Mesenchymal stem cell (in vitro differentiated cells and primary cell): ENCODE data around the gene RNF130. TPM values are rescaled to one million over a fixed set of nuclear protein-coding genes. Genes with fewer than 3 reads are reported as not detected.
A peak's percentile ranks its signal among the peaks of the same experiment; 100 is the strongest.

ENCODE experiments used
- DNase-seq: peaks from one replicate; pipeline ENCODE4 v3.0.0-alpha.2; 2013
- H2AFZ ChIP-seq: one replicate; pipeline ENCODE4 v1.6.1; 2013; ENCODE audit warnings: low read depth, mild to moderate bottlenecking, control low read depth, inconsistent platforms, low read length, moderate library complexity
- H2AK5ac ChIP-seq: 2 replicates; pipeline ENCODE4 v1.6.1; 2013; ENCODE audit warnings: low read length, moderate library complexity, mild to moderate bottlenecking, inconsistent platforms; ENCODE audit not compliant: severe bottlenecking
- H2BK120ac ChIP-seq: one replicate; pipeline ENCODE4 v1.6.1; 2013; ENCODE audit warnings: low read depth, mild to moderate bottlenecking, inconsistent platforms, low read length, moderate library complexity
- H2BK12ac ChIP-seq, 2 experiments: one replicate each; pipeline ENCODE4 v1.6.1; 2013; ENCODE audit warnings: inconsistent platforms in 2 of 2, low read length in 2 of 2, mild to moderate bottlenecking in 2 of 2, moderate library complexity in 2 of 2, control low read depth in 1 of 2
- H2BK15ac ChIP-seq: one replicate; pipeline ENCODE4 v1.6.1; 2013; ENCODE audit warnings: mild to moderate bottlenecking, low read depth, inconsistent platforms; ENCODE audit not compliant: poor library complexity, severe bottlenecking
- H2BK5ac ChIP-seq: 2 replicates; pipeline ENCODE4 v1.6.1; 2013; ENCODE audit warnings: low read depth, mild to moderate bottlenecking, low read length, control low read depth, inconsistent platforms; ENCODE audit not compliant: poor library complexity, severe bottlenecking
- H3K14ac ChIP-seq, 2 experiments: one replicate each; pipeline ENCODE4 v1.6.1; 2013; ENCODE audit warnings: inconsistent platforms in 2 of 2, low read length in 2 of 2, control low read depth in 1 of 2, mild to moderate bottlenecking in 1 of 2, moderate library complexity in 1 of 2
- H3K18ac ChIP-seq, 2 experiments: one replicate each; pipeline ENCODE4 v1.6.1; 2013; ENCODE audit warnings: inconsistent platforms in 2 of 2, low read length in 2 of 2, control low read depth in 1 of 2, low read depth in 1 of 2, mild to moderate bottlenecking in 1 of 2
- H3K23ac ChIP-seq, 2 experiments: one replicate each; pipeline ENCODE4 v1.6.1; 2013; ENCODE audit warnings: inconsistent platforms in 2 of 2, low read length in 2 of 2, mild to moderate bottlenecking in 2 of 2, moderate library complexity in 2 of 2, control low read depth in 1 of 2
- H3K27ac ChIP-seq: 2 replicates; pipeline ENCODE4 v1.5.1; 2013; ENCODE audit warnings: mild to moderate bottlenecking, moderate library complexity, low read length, control low read depth, inconsistent platforms; ENCODE audit not compliant: poor library complexity, severe bottlenecking
- H3K27me3 ChIP-seq, 2 experiments: 2 replicates each; pipeline versions ENCODE4 v1.6.1 to v1.7.0; 2013; ENCODE audit warnings: low read length in 2 of 2, mild to moderate bottlenecking in 2 of 2, moderate library complexity in 2 of 2, control low read depth in 1 of 2, inconsistent platforms in 1 of 2; ENCODE audit not compliant: control insufficient read depth in 1 of 2, insufficient read depth in 1 of 2
- H3K36me3 ChIP-seq, 2 experiments: 2 replicates each; pipeline versions ENCODE4 v1.6.1 to v1.7.0; 2013; ENCODE audit warnings: low read length in 2 of 2, control low read depth in 1 of 2, inconsistent platforms in 1 of 2, low read depth in 1 of 2, mild to moderate bottlenecking in 1 of 2; ENCODE audit not compliant: insufficient read depth in 2 of 2, control insufficient read depth in 1 of 2
- H3K4ac ChIP-seq, 2 experiments: one replicate each; pipeline ENCODE4 v1.6.1; 2013; ENCODE audit warnings: inconsistent platforms in 2 of 2, low read length in 2 of 2, mild to moderate bottlenecking in 2 of 2, moderate library complexity in 2 of 2, control low read depth in 1 of 2, low read depth in 1 of 2
- H3K4me1 ChIP-seq: 2 replicates; pipeline ENCODE4 v1.6.1; 2013; ENCODE audit warnings: low read depth, low read length, control low read depth; ENCODE audit not compliant: control insufficient read depth, insufficient read depth
- H3K4me2 ChIP-seq: 2 replicates; pipeline ENCODE4 v1.6.1; 2013; ENCODE audit warnings: low read length, mild to moderate bottlenecking, inconsistent platforms; ENCODE audit not compliant: poor library complexity, severe bottlenecking
- H3K4me3 ChIP-seq, 2 experiments: 2 replicates each; pipeline versions ENCODE4 v1.5.1 to v1.7.0; 2013; ENCODE audit warnings: low read length in 2 of 2, mild to moderate bottlenecking in 2 of 2, control low read depth in 1 of 2, low read depth in 1 of 2; ENCODE audit not compliant: insufficient read depth in 1 of 2
- H3K79me1 ChIP-seq: replicated peaks from 2 replicates; pipeline ENCODE4 v1.6.1; 2013; ENCODE audit warnings: mild to moderate bottlenecking, control low read depth, low read length, inconsistent platforms; ENCODE audit not compliant: poor library complexity, severe bottlenecking
- H3K9ac ChIP-seq: 2 replicates; pipeline ENCODE4 v1.7.0; 2013; ENCODE audit warnings: mild to moderate bottlenecking, low read length, moderate library complexity
- H3K9me3 ChIP-seq: 2 replicates; pipeline ENCODE4 v1.7.0; 2013; ENCODE audit warnings: mild to moderate bottlenecking, low read length; ENCODE audit not compliant: control insufficient read depth
- H4K8ac ChIP-seq: one replicate; pipeline ENCODE4 v1.6.1; 2013; ENCODE audit warnings: inconsistent platforms, mild to moderate bottlenecking, low read length, moderate library complexity
- H4K91ac ChIP-seq: one replicate; pipeline ENCODE4 v1.6.1; 2013; ENCODE audit warnings: mild to moderate bottlenecking, low read length, inconsistent platforms
- WGBS: methylation state at CpG from one replicate; pipeline ENCODE4 v1.1.7; 2013; ENCODE audit warnings: mixed read lengths; 5-methylcytosine and 5-hydroxymethylcytosine counted together
- polyA plus RNA-seq, 2 experiments: library from polyadenylated mRNA; stranded (reverse); fragments of 200-250 nt; gene quantifications; one replicate each; pipeline ENCODE4 v1.2.3, GENCODE V29; 2013

Gene RNF130
- polyA plus RNA-seq (2013, experiment 1 of 2), result 54.8 TPM
- 54.6 TPM for polyA plus RNA-seq (2013, experiment 2 of 2)

GRCh38 chr5:180071531-180072255, at the start of gene RNF130:
TSS of gene RNF130 (minus strand) at chr5:180071759. CDS start at chr5:180071702, 57 bp downstream.
- DNase-seq, result peak; percentile 92
- Histone ChIP-seq H2BK12ac (peak within 1 kb of the TSS; percentile 23 to 71), H4K8ac (peak within 1 kb of the TSS; percentile 94), H2AK5ac (no peak within 1 kb of the TSS), H3K4me3 (peak within 1 kb of the TSS; percentile 83 to 96), H3K4me1 (peaks cover 4% of the 10 kb centered on the region), H2BK120ac (peak within 1 kb of the TSS; percentile 82), H3K9ac (peak within 1 kb of the TSS; percentile 91), H3K23ac (peak within 1 kb of the TSS in 1 of 2 experiments; percentile 97), H3K4me2 (peak within 1 kb of the TSS; percentile 74), H3K36me3 (no peaks in the 10 kb centered on the region), H3K27ac (peak within 1 kb of the TSS; percentile 79), H2AFZ (peak within 1 kb of the TSS; percentile 98), H3K14ac (peak within 1 kb of the TSS; percentile 48 to 100), H3K18ac (peak within 1 kb of the TSS; percentile 91 to 96), H2BK15ac (peak within 1 kb of the TSS; percentile 92), H2BK5ac (peak within 1 kb of the TSS; percentile 80), H3K27me3 (peaks cover 0 to 6% of the 10 kb centered on the region in 2 experiments), H3K4ac (peak within 1 kb of the TSS; percentile 75 to 93), H3K79me1 (peaks cover 8% of the 10 kb centered on the region), H4K91ac (peak within 1 kb of the TSS; percentile 99), H3K9me3 (peaks cover 4% of the 10 kb centered on the region)
- 1% methylated on average over 62 of the region's 113 CpGs for WGBS

- no peak overlapping the region for H2BK5ac ChIP-seq
- no peak overlapping the region for H3K4ac ChIP-seq
- no peak overlapping the region for H3K23ac ChIP-seq
- H3K4me3 ChIP-seq, result no peak overlapping the region
- no peak overlapping the region for H4K8ac ChIP-seq
- no peak overlapping the region for H3K9ac ChIP-seq
- H3K14ac ChIP-seq, result no peak overlapping the region
- no peak overlapping the region for H3K4me2 ChIP-seq
- no peak overlapping the region for H2AK5ac ChIP-seq
- H3K9me3 ChIP-seq, result no peaks in the 10 kb centered on the region
- no peak overlapping the region for H4K91ac ChIP-seq
- H3K27me3 ChIP-seq, result peaks cover 0 to 44% of the 10 kb centered on the region in 2 experiments
- no peak for DNase-seq
- whole genome bisulfite sequencing, result 82% methylated on average over 27 of the region's 28 CpGs
- no peak overlapping the region for H2AFZ ChIP-seq
- H3K4me1 ChIP-seq, result no peaks in the 10 kb centered on the region
- no peak overlapping the region for H3K18ac ChIP-seq
- no peaks in the 10 kb centered on the region for H3K36me3 ChIP-seq
- H2BK120ac ChIP-seq, result no peak overlapping the region
- H2BK15ac ChIP-seq, result no peak overlapping the region
- H3K27ac ChIP-seq, result no peak overlapping the region
- no peak overlapping the region for H2BK12ac ChIP-seq
- no peaks in the 10 kb centered on the region for H3K79me1 ChIP-seq
These were observed 48.9 kb upstream of the RNF130 start for GRCh38 chr5:180120237-180121101.

- 81% methylated on average over 8 of the region's 12 CpGs for WGBS
These were observed 48.3 kb upstream of the RNF130 start for GRCh38 chr5:180119903-180120236.

More at GRCh38 chr5:180119903-180120236, 48.3 kb upstream of the RNF130 start:
- H4K8ac ChIP-seq, result no peak overlapping the region
- no peaks in the 10 kb centered on the region for H3K36me3 ChIP-seq
- H3K4ac ChIP-seq, result no peak overlapping the region
- peaks cover 0 to 39% of the 10 kb centered on the region in 2 experiments for H3K27me3 ChIP-seq
- no peak overlapping the region for H2BK5ac ChIP-seq
- no peak overlapping the region for H2BK12ac ChIP-seq
- DNase-seq, result no peak
- no peaks in the 10 kb centered on the region for H3K4me1 ChIP-seq
- H3K23ac ChIP-seq, result no peak overlapping the region
- H3K9ac ChIP-seq, result no peak overlapping the region
- no peak overlapping the region for H3K4me3 ChIP-seq
- no peak overlapping the region for H3K4me2 ChIP-seq
- H3K79me1 ChIP-seq, result no peaks in the 10 kb centered on the region
- no peak overlapping the region for H2AK5ac ChIP-seq
- no peaks in the 10 kb centered on the region for H3K9me3 ChIP-seq
- no peak overlapping the region for H2BK120ac ChIP-seq
- H3K27ac ChIP-seq, result no peak overlapping the region
- H2BK15ac ChIP-seq, result no peak overlapping the region
- H2AFZ ChIP-seq, result no peak overlapping the region
- no peak overlapping the region for H3K18ac ChIP-seq
- H4K91ac ChIP-seq, result no peak overlapping the region
- H3K14ac ChIP-seq, result no peak overlapping the region
